Vagina (tissue), 2 donors: Measurements from ENCODE around the gene PARVB. TPM values are rescaled to one million over a fixed set of nuclear protein-coding genes. Genes with fewer than 3 reads are reported as not detected.
A peak's percentile ranks its signal among the peaks of the same experiment; 100 is the strongest.

ENCODE experiments used
- DNase-seq, 2 donors: peaks; one replicate each; pipeline ENCODE4 v3.0.0-alpha.2; 2017; ENCODE audit errors: extremely low spot score in 2 of 2
- H3K27ac ChIP-seq: fragments of 200-600 bp; sonication (generic); one replicate; pipeline ENCODE4 v1.5.1; 2019
- H3K27me3 ChIP-seq: fragments of 200-600 bp; sonication (generic); one replicate; pipeline ENCODE4 v1.5.1; 2019
- H3K36me3 ChIP-seq, 2 donors: fragments of 200-600 bp; sonication (generic); one replicate each; pipeline ENCODE4 v1.5.1; 2017 to 2019
- H3K4me1 ChIP-seq: fragments of 200-600 bp; sonication (generic); one replicate; pipeline ENCODE4 v1.5.1; 2019
- H3K4me3 ChIP-seq, 2 donors: fragments of 200-600 bp; sonication (generic); 1 replicate in 1 of 2; 2 replicates in 1 of 2; pipeline ENCODE4 v1.5.1; 2016 to 2019
- H3K9me3 ChIP-seq: fragments of 200-600 bp; sonication (generic); one replicate; pipeline ENCODE4 v1.5.1; 2019
- POLR2A ChIP-seq, 2 donors: fragments of 450-650 bp; IDR thresholded peaks; one replicate each; pipeline ENCODE4 v1.6.1; 2017; ENCODE audit warnings: antibody characterized with exemption in 2 of 2, mild to moderate bottlenecking in 2 of 2, moderate library complexity in 2 of 2
- POLR2AphosphoS5 ChIP-seq, 2 donors: sonication (generic); formaldehyde crosslinking; IDR thresholded peaks; one replicate each; pipeline ENCODE4 v1.9.0; 2017; ENCODE audit warnings: antibody characterized with exemption in 2 of 2, mild to moderate bottlenecking in 2 of 2, low read depth in 1 of 2; ENCODE audit not compliant: insufficient read depth in 1 of 2
- intact Hi-C: fragments of 100-400 bp; cut with DNase I; formaldehyde crosslinking; loops from one replicate; pipeline ENCODE4 v1.15.1; 2023
- total RNA-seq: library from RNA; depleted of rRNA; stranded (reverse); fragments of >200 nt; gene quantifications from one replicate; pipeline ENCODE4 v1.2.3, GENCODE V29; 2016
- TF ChIP-seq, protein P1 (sequence below), 3 experiments: fragments of 450-650 bp in 2 of 3; fragments of 200-600 bp in 1 of 3; sonication (generic) in 1 of 3; IDR thresholded peaks; one replicate each; pipeline ENCODE4 v1.5.1; 2017 to 2019; ENCODE audit warnings: antibody characterized with exemption in 3 of 3, mild to moderate bottlenecking in 2 of 3, moderate library complexity in 2 of 3

Gene PARVB
- total RNA-seq, 1 donor from 2014 or later, result 11.3 TPM

DNA sequence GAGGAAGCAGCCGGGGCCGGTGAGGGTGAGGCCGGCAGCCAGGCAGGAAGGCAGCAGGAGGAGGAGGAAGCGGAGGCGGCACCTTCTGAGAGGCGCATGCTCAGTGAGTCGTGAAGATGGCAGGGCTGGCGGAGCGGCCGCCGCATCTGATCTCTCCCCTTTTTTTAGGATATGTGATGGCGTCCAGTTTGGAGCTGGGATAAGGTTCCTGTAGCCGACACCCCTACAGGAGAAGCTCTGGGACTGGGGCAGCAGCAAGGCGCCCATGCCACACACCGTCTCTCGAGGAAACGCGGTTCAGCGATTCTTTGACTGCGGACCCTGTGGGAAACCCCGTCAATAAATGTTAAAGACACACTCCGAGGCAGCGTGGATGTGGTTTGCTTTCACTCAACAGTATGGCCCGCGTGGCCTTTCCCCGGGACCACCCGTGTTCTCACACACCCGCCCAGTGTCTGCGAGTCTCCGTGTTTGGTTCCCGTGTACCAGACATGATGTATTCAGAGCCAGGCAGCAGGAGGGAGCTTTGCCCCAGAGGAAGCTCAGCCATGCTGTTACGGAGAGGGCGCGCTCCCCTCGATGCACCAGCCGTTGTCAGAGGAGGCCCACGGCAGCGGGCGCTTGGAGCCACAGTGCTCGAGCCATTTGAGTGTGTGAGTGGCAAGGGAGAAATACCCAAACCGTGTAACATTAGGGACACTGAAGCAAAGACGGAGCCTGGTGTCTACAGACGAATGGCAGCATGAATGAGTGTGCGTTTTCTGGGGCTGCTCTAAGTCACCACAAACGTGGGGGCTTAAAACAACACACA, 27.7 kb upstream of the PARVB start:
- H3K27me3 ChIP-seq, result no peaks in the 10 kb centered on the region
- DNase-seq, result no peak
- H3K9me3 ChIP-seq, result no peaks in the 10 kb centered on the region
- peaks cover 0 to 42% of the 10 kb centered on the region in 2 donors for H3K36me3 ChIP-seq
- H3K4me3 ChIP-seq, result peak overlapping the region in 1 of 2 donors; percentile 10
- TF ChIP-seq POLR2AphosphoS5 (IDR thresholded peaks at IDR 0.05; ENCODE audit: insufficient read depth in 1 of 2, low read depth in 1 of 2), result no peak
- no peaks in the 10 kb centered on the region for H3K4me1 ChIP-seq
- H3K27ac ChIP-seq, result no peak overlapping the region
- intact Hi-C loops, result no loop called here

DNA sequence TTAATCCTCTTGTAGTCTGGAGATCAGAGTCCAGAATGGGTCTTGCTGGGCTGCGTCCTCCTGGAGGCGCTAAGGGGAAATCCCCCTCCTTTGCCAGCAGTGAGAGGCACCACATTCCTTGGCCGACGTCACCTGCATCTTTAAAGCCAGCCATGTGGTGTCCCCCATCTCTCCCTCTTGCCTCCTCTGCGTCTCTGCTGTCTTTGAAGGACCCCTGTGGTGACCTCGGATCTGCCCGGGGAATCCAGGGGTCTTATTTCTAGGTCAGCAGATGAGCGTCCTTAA, 27.2 kb upstream of the PARVB start:
- Histone ChIP-seq H3K27ac (no peak overlapping the region), H3K4me1 (no peaks in the 10 kb centered on the region), H3K4me3 (no peak overlapping the region), H3K9me3 (no peaks in the 10 kb centered on the region), H3K27me3 (no peaks in the 10 kb centered on the region), H3K36me3 (peaks cover 0 to 36% of the 10 kb centered on the region in 2 donors)
- intact Hi-C loops, result no loop called here
- DNase-seq, result no peak
- TF ChIP-seq POLR2A (IDR thresholded peaks at IDR 0.05), result no peak
- TF ChIP-seq, protein P1, sequence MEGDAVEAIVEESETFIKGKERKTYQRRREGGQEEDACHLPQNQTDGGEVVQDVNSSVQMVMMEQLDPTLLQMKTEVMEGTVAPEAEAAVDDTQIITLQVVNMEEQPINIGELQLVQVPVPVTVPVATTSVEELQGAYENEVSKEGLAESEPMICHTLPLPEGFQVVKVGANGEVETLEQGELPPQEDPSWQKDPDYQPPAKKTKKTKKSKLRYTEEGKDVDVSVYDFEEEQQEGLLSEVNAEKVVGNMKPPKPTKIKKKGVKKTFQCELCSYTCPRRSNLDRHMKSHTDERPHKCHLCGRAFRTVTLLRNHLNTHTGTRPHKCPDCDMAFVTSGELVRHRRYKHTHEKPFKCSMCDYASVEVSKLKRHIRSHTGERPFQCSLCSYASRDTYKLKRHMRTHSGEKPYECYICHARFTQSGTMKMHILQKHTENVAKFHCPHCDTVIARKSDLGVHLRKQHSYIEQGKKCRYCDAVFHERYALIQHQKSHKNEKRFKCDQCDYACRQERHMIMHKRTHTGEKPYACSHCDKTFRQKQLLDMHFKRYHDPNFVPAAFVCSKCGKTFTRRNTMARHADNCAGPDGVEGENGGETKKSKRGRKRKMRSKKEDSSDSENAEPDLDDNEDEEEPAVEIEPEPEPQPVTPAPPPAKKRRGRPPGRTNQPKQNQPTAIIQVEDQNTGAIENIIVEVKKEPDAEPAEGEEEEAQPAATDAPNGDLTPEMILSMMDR (IDR thresholded peaks at IDR 0.05), result no peak

DNA sequence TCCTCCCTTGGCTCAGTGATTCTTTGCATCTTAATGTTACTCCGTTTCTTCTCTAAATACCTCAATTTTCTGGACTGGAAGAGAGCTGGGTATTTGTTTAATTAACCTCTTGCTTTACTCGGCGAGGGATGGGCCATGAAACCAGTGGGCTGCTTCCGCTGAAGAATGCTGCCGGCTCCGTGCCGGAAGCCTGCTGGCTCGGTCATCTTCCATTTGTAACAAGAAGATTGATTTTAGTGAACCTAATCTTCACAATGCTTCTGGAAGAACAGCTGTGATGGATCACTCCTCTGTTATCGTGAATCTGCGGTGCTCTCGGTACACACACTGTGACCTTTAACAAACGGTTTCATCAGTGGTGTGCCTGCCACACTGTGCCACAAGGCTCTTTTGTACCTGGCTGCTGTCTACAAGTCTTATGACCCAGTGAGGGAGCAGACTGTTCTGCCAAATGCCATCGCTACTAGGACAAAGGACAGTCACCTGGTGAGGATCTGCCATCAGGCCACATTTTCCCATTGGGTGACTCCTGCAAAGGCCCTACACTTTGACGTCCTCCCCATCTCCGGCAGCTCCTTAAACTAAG, 25.3 kb upstream of the PARVB start:
- DNase-seq, result no peak
- Histone ChIP-seq H3K4me3 (no peak overlapping the region), H3K4me1 (no peaks in the 10 kb centered on the region), H3K9me3 (no peaks in the 10 kb centered on the region), H3K27ac (no peak overlapping the region), H3K27me3 (no peaks in the 10 kb centered on the region), H3K36me3 (peaks cover 0 to 28% of the 10 kb centered on the region in 2 donors)
- intact Hi-C loops, result no loop called here
- TF ChIP-seq POLR2A (IDR thresholded peaks at IDR 0.05), result no peak
- TF ChIP-seq, protein P1 (IDR thresholded peaks at IDR 0.05), result no peak
- TF ChIP-seq POLR2AphosphoS5 (IDR thresholded peaks at IDR 0.05; ENCODE audit: insufficient read depth in 1 of 2, low read depth in 1 of 2), result no peak

DNA sequence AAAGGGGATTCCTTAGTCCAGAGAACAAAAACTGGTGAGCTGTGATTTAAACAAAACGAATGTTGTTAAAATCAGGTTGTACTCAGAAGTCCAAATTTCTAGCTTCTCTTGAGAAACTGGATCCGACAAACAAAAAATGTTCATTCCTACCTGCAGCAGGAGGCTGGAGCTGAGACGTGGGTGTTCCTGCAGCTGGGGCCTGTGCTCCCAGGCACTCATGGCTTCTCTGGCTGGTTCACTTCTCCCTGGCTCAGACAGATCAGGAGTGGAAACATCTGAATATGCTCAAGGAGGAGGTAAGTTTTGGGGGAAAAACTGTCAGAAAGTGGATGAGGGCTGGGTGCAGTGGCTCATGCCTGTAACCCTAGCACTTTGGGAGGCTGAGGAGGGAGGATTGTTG, 24.7 kb upstream of the PARVB start:
- H3K36me3 ChIP-seq, result peaks cover 0 to 26% of the 10 kb centered on the region in 2 donors
- intact Hi-C loops, result no loop called here
- H3K4me3 ChIP-seq, result no peak overlapping the region
- H3K9me3 ChIP-seq, result no peaks in the 10 kb centered on the region
- no peaks in the 10 kb centered on the region for H3K27me3 ChIP-seq
- no peak for DNase-seq
- no peak overlapping the region for H3K27ac ChIP-seq
- no peaks in the 10 kb centered on the region for H3K4me1 ChIP-seq
- TF ChIP-seq POLR2AphosphoS5 (IDR thresholded peaks at IDR 0.05; ENCODE audit: insufficient read depth in 1 of 2, low read depth in 1 of 2) (no peak), POLR2A (IDR thresholded peaks at IDR 0.05) (no peak)
- TF ChIP-seq, protein P1 (IDR thresholded peaks at IDR 0.05), result no peak

- no peak for DNase-seq
- Histone ChIP-seq H3K9me3 (no peaks in the 10 kb centered on the region), H3K36me3 (peaks cover 0 to 20% of the 10 kb centered on the region in 2 donors), H3K4me1 (no peaks in the 10 kb centered on the region), H3K27ac (no peak overlapping the region), H3K27me3 (no peaks in the 10 kb centered on the region), H3K4me3 (no peak overlapping the region)
- no peak for TF ChIP-seq POLR2AphosphoS5 (IDR thresholded peaks at IDR 0.05; ENCODE audit: insufficient read depth in 1 of 2, low read depth in 1 of 2)
- TF ChIP-seq, protein P1 (IDR thresholded peaks at IDR 0.05), result no peak
- TF ChIP-seq POLR2A (IDR thresholded peaks at IDR 0.05), result no peak
- intact Hi-C loops, result no loop called here
Measured at GRCh38 chr22:44000123-44000522, 24.0 kb upstream of the PARVB start.
